Activated CD4-positive, alpha-beta T cell treated with anti-CD3 and anti-CD28 coated beads for 4 hours (primary cell): Measurements from ENCODE around the gene PARP3.

ENCODE experiments used
- DNase-seq, 2 donors: peaks; one replicate each; pipeline ENCODE4 v3.0.0-alpha.2; 2020

PARP3 gene

GRCh38 chr3:51967384-51968169, 25.4 kb downstream of the PARP3 start, which contains the start of gene PCBP4:
TSS of gene PCBP4 (minus strand) at chr3:51967454. CDS start at chr3:51961240, 6,214 bp downstream.
- peak in 1 of 2 donors; percentile 32 for DNase-seq

GRCh38 chr3:51968170-51968775, 26.1 kb downstream of the PARP3 start:
- DNase-seq, result no peak

DNA sequence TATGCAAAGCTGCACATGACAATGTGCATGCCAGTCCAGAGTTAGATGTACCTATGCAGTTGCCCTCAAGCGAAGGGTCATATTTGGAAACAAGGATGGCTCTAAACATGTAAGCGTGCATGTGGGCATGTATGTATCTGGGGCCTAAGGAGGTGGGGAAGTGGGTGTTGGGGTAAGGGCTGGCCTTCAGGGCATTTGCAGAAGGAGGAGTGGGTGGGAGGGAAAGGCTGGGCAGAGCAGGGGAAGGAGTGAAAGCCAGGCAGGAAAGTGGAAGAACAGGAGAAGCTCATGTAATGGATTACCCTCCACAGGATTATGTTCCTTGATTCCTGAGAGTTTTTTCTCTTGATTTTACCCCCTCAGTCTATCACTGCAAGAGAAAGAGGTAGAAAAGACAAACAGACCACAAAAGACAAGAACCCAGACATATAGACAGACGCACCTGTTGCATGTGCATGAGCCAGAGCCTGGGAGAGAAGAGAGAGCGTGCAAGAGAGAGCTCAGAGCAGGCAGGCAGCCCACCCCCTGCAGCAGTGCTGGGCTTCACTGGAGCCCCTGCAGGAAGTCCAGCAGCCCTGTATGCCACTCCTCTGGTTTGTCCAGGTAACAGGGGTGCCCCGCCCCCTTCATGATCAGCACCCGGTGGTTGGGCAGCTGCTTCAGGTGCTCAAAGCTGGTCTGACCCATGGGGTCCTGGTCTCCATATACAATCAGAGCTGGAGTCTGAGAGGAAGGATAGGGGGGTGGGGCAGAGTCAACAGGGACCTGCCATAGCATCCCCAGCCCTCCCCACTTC, 26.9 kb downstream of the PARP3 start:
- DNase-seq, result no peak

- no peak for DNase-seq
Observed at GRCh38 chr3:51969841-51970240, 27.7 kb downstream of the PARP3 start.

GRCh38 chr3:51970606-51971300, 28.6 kb downstream of the PARP3 start:
- DNase-seq, result no peak

- DNase-seq, result no peak
Observed at GRCh38 chr3:51971350-51971749, 29.2 kb downstream of the PARP3 start.

GRCh38 chr3:51974277-51974962, 32.3 kb downstream of the PARP3 start:
- no peak for DNase-seq

DNA sequence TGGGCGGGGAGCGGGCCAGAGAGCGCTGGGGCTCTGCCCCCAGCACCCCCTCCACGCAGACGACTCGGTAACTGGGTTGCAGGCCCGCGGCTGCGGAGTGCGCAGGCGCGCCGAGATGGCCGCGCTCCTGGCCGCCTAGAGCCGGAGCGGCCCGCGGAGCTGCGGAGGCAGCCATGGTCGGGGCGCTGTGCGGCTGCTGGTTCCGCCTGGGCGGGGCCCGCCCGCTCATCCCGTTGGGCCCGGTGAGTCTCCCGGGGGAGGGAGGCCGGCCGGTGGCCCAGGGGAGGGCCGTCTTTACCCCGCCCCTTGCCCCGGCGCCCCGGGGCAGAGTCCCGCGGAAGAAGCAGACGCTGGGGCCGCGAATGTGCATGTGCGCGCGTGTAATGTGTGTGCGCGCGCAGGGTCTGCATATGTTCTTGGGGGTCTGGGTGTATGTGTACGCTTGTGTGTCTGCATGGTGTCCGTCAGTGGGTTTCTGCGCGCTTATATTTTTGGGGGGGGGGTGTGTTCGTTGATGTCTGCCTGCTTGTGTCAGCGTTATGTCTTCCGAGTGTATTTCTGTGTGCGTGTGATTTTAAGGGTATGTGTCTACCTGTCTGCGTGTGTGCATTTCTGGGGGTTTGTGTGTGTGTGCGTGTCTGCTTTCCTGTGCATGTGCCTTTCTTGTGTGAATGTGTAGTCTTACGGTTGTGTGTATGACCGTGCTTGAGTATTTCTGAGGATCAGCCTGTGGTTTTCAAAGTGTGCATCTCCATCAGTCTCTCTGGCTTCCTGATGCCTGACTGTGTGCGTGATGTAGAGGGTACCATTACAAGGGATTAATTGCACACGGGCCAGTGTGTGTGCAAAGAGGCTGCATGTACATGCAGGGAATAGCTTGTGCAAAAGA, 33.0 kb downstream of the PARP3 start, which contains the start of gene ABHD14A:
Gene ABHD14A, plus strand, starts transcription at position 102 of the 889 bp plus-strand sequence. Its CDS starts 72 bp downstream, at position 174.
- DNase-seq, result peak; percentile 59 to 62

- DNase-seq, result no peak
Observed at GRCh38 chr3:51975852-51976549, 33.8 kb downstream of the PARP3 start.

- DNase-seq, result no peak
Observed at GRCh38 chr3:51977446-51978142, 35.4 kb downstream of the PARP3 start.

- no peak for DNase-seq
Observed at GRCh38 chr3:51978143-51978502, 36.0 kb downstream of the PARP3 start.

DNA sequence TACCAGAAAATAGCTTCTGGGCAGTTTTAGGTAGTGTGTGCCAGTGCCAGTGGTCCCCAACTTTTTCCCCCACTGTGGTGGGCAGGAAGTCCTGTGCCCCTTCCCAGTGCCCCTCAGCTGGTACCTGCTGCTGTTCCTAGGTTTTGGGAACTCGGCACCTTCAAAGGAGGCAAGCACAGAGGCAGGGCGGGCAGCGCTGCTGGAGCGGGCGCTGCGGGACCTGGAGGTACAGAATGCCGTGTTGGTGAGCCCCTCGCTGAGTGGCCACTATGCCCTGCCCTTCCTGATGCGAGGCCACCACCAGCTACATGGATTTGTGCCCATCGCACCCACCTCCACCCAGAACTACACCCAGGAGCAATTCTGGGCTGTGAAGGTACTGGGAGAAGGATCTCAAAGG, 38.1 kb downstream of the PARP3 start:
- no peak for DNase-seq

- no peak for DNase-seq
Observed at GRCh38 chr3:51982352-51982837, 40.2 kb downstream of the PARP3 start.

GRCh38 chr3:51982838-51983577, 40.8 kb downstream of the PARP3 start, which contains the start of gene ACY1:
TSS of gene ACY1 (plus strand) at chr3:51983535. CDS start at chr3:51984065, 530 bp downstream.
- peak; percentile 54 to 68 for DNase-seq

- DNase-seq, result no peak
Observed at GRCh38 chr3:51983578-51984268, 41.6 kb downstream of the PARP3 start.

GRCh38 chr3:51984269-51984647, 42.1 kb downstream of the PARP3 start:
- DNase-seq, result no peak

DNA sequence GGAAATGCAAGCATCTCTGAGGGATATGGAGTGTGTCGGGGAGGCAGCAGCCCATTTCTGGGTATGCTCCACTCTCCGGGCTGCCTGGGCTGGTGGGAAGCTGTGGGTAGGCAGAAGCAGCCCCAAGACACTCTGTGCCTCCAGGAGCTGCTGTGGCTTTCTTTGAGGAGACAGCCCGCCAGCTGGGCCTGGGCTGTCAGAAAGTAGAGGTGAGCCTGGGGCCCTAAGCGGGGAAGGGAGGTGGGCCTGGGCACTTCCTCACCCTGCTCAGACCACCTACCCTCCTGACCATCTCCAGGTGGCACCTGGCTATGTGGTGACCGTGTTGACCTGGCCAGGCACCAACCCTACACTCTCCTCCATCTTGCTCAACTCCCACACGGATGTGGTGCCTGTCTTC, 42.9 kb downstream of the PARP3 start:
- no peak for DNase-seq
